GM12864 (cell line): ENCODE results near the gene COL4A4.

Experiments
- DNase-seq: peaks from one replicate; pipeline ENCODE4 v3.0.0-alpha.2; 2011; ENCODE audit warnings: low read depth
- H3K4me3 ChIP-seq: 2 replicates; pipeline ENCODE4 v1.5.1; 2011; ENCODE audit warnings: mild to moderate bottlenecking, low read depth, low read length, control low read depth
- CTCF ChIP-seq: IDR thresholded peaks from 2 replicates; pipeline ENCODE4 v1.5.1; 2011; ENCODE audit warnings: low read depth, mild to moderate bottlenecking, moderate library complexity, low read length, control low read depth, inconsistent platforms; ENCODE audit errors: missing control alignments

Gene COL4A4

DNA sequence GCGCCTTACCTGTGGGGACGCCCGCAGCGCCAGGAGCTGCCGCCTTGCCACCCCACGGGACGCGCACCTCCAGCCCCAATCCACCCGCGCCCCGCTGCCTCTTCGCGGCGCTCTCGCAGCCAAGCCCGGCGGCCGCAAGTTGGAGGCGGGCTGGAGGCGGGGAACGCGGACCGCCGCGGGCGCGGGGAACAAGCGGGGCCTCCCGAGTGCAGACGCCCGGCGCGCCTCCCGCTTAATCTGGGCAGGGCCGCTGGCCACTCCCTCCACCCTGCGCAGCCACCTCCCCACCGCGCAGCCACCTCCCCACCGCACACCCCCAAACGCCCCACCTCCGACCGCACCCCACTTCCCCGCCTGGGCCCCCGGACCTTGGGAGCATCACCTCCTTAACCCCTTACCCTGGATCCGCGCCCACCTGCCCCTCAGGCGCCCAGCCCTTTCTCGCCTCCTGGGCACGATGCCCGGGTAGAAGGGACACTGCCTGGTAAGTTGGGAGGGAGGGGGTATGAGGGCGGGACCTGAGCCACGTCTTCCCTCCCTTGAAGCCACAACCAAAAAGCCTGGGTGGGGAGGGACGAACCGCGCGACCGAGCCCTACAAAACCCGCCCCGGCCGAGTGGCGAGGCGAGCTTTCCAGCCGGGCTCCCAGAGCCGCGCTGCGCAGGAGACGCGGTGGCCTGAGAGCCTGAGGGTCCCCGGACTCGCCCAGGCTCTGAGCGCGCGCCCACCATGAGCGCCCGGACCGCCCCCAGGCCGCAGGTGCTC is at the start of gene COL4A4, which contains the start of gene COL4A3:
Gene COL4A4, minus strand, starts transcription at position 208 of the 765 bp plus-strand sequence. CDS start 16,722 bp downstream, outside the sequence.
Gene COL4A3, plus strand, starts transcription at position 627 of the 765 bp plus-strand sequence. Its CDS starts 103 bp downstream, at position 730.
- peak within 1 kb of the TSS; percentile 90 for H3K4me3 ChIP-seq
- no peak for TF ChIP-seq CTCF
- peak; percentile 49 for DNase-seq

GRCh38 chr2:227207573-227207972 is 43.6 kb upstream of the COL4A4 start:
- no peak for TF ChIP-seq CTCF
- H3K4me3 ChIP-seq: no peak overlapping the region
- DNase-seq: no peak

- no peak for TF ChIP-seq CTCF
- no peak overlapping the region for H3K4me3 ChIP-seq
- no peak for DNase-seq
These were observed 42.4 kb upstream of the COL4A4 start for GRCh38 chr2:227206406-227206805.

DNA sequence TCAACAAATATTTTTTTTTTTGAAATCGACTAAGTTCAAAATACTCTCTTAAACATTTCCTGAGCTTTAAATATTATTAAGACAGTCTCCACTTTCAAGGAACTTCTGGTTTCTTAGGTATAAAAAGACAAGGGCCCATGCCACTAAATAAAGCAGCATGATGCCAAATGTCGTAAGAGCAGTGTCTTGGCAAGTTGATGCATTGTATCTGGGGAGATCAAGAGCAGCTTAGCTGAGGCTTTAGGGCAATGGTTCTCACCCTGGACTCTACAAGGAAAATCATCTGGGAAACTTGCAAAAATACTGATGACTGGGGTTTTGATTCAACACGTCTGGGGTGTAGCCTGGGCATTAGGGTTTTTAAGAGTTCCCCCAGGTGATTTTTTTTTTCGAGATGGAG is 41.7 kb upstream of the COL4A4 start:
- no peak overlapping the region for H3K4me3 ChIP-seq
- no peak for TF ChIP-seq CTCF
- no peak for DNase-seq

GRCh38 chr2:227204452-227204851 is 40.4 kb upstream of the COL4A4 start:
- H3K4me3 ChIP-seq: no peak overlapping the region
- DNase-seq: no peak
- TF ChIP-seq CTCF: no peak

GRCh38 chr2:227201771-227202170 is 37.8 kb upstream of the COL4A4 start:
- H3K4me3 ChIP-seq: no peak overlapping the region
- TF ChIP-seq CTCF: no peak
- no peak for DNase-seq

GRCh38 chr2:227198866-227199265 is 34.9 kb upstream of the COL4A4 start:
- H3K4me3 ChIP-seq: no peak overlapping the region
- no peak for TF ChIP-seq CTCF
- DNase-seq: no peak
